GM15510 (cell line): ENCODE results near the gene SLC35E2B.

Source experiments
- POLR2A ChIP-seq: IDR thresholded peaks from 3 replicates; pipeline ENCODE4 v1.6.1; 2011; ENCODE audit warnings: borderline replicate concordance; ENCODE audit not compliant: insufficient read length; ENCODE audit errors: extremely low read depth

Gene SLC35E2B

GRCh38 chr1:1616045-1616790, 76.4 kb downstream of the SLC35E2B start:
- no peak for TF ChIP-seq POLR2A

- peak; percentile 72 for TF ChIP-seq POLR2A
Measured at GRCh38 chr1:1615256-1616044, 77.1 kb downstream of the SLC35E2B start, which contains the start of gene MIB2. MIB2 (plus strand) TSS chr1:1615500; CDS start chr1:1623453, 7,953 bp downstream.

- TF ChIP-seq POLR2A, result no peak
Measured at GRCh38 chr1:1614954-1615255, 77.7 kb downstream of the SLC35E2B start.

- no peak for TF ChIP-seq POLR2A
Measured at GRCh38 chr1:1614204-1614953, 78.2 kb downstream of the SLC35E2B start.

- TF ChIP-seq POLR2A, result no peak
Measured at GRCh38 chr1:1613509-1614082, 79.0 kb downstream of the SLC35E2B start.

- no peak for TF ChIP-seq POLR2A
Measured at GRCh38 chr1:1612104-1612400, 80.5 kb downstream of the SLC35E2B start.

- no peak for TF ChIP-seq POLR2A
Measured at GRCh38 chr1:1610796-1611195, 81.8 kb downstream of the SLC35E2B start.

- no peak for TF ChIP-seq POLR2A
Measured at GRCh38 chr1:1609822-1610485, 82.6 kb downstream of the SLC35E2B start.
